K562 (cell line): ENCODE data around the gene HIVEP3. TPM values are rescaled to one million over a fixed set of nuclear protein-coding genes. Genes with fewer than 3 reads are reported as not detected.

ENCODE experiments used
- ATAC-seq: fragments of 200-7000 bp; cut with Tn5 transposase; 3 replicates; pipeline ENCODE4 v1.9.1; 2020; ENCODE audit warnings: moderate library complexity
- BruUV-seq: library from RNA; stranded (reverse); fragments of 400-500 nt; replicated peaks from 2 replicates; lab custom pipeline; 2021; lab: Mats Ljungman, UMichigan
- CTCF ChIA-PET: fragments of 300-600 bp; formaldehyde crosslinking; extraction: SDS; loops from one replicate; lab custom pipeline; 2021; ENCODE audit warnings: low intra/inter-chr PET ratio; lab: Yijun Ruan, JAX
- POLR2A ChIA-PET: fragments of 300-600, 350-650 bp; sonication (Branson Sonifier 250); formaldehyde crosslinking; extraction: SDS; loops from one replicate; lab custom pipeline; 2021; ENCODE audit warnings: antibody characterized with exemption, inconsistent platforms; lab: Yijun Ruan, JAX
- DNase-seq, 4 experiments: peaks; one replicate each; pipeline versions ENCODE4 v3.0.0 to v3.0.0-alpha.2; 2011 to 2018; ENCODE audit warnings: low spot score in 3 of 4, mixed read lengths in 3 of 4; ENCODE audit errors: extremely low read depth in 1 of 4
- FAIRE-seq: peaks from 2 replicates; lab custom pipeline; 2011; peaks lifted over from hg19 to GRCh38; lab: Jason Lieb, UNC
- H2AFZ ChIP-seq: 2 replicates; pipeline ENCODE4 v1.6.0; 2011; ENCODE audit warnings: low read depth, low read length, control low read depth, inconsistent platforms
- H3K27ac ChIP-seq: fragments of 200-600 bp; 3 replicates; pipeline ENCODE4 v1.8.0; 2011; ENCODE audit warnings: low read depth, mild to moderate bottlenecking, control low read depth, inconsistent platforms, low read length, moderate library complexity, mixed read lengths; ENCODE audit errors: extremely low read depth
- H3K27me3 ChIP-seq, 2 experiments: fragments of 300-600 bp in 1 of 2; 2 replicates in 1 of 2; 3 replicates in 1 of 2; pipeline versions ENCODE4 v1.6.0 to v1.8.0; 2011; ENCODE audit warnings: inconsistent platforms in 2 of 2, low read length in 2 of 2, mild to moderate bottlenecking in 1 of 2, mixed read lengths in 1 of 2, moderate library complexity in 1 of 2; ENCODE audit not compliant: control insufficient read depth in 2 of 2, insufficient read depth in 2 of 2
- H3K36me3 ChIP-seq: fragments of 300-600 bp; 3 replicates; pipeline ENCODE4 v1.8.0; 2011; ENCODE audit warnings: mild to moderate bottlenecking, low read length, inconsistent platforms; ENCODE audit not compliant: control insufficient read depth, insufficient read depth
- H3K4me1 ChIP-seq, 2 experiments: fragments of 200-600 bp in 1 of 2; replicated peaks in 1 of 2; 2 replicates in 1 of 2; 3 replicates in 1 of 2; pipeline versions ENCODE4 v1.5.1 to v1.8.0; 2011; ENCODE audit warnings: inconsistent platforms in 2 of 2, low read length in 2 of 2, mild to moderate bottlenecking in 1 of 2, mixed read lengths in 1 of 2, moderate library complexity in 1 of 2; ENCODE audit not compliant: control insufficient read depth in 2 of 2, insufficient read depth in 2 of 2
- H3K4me2 ChIP-seq: 2 replicates; pipeline ENCODE4 v1.6.1; 2011; ENCODE audit warnings: low read length, control low read depth, inconsistent platforms, mixed read lengths; ENCODE audit not compliant: insufficient read depth
- H3K4me3 ChIP-seq: fragments of 200-600 bp; sonication (generic), shearing (Covaris generic); 2 replicates; pipeline ENCODE4 v1.5.1; 2016; ENCODE audit warnings: control low read depth, inconsistent platforms
- H3K79me2 ChIP-seq: fragments of 200-600 bp; 3 replicates; pipeline ENCODE4 v1.8.0; 2011; ENCODE audit warnings: low read length, inconsistent platforms; ENCODE audit not compliant: control insufficient read depth, insufficient read depth
- H3K9ac ChIP-seq, 2 experiments: 2 replicates each; pipeline versions ENCODE4 v1.6.0 to v1.6.1; 2011; ENCODE audit warnings: low read depth in 2 of 2, low read length in 2 of 2, control low read depth in 1 of 2, inconsistent platforms in 1 of 2, mild to moderate bottlenecking in 1 of 2, mixed read lengths in 1 of 2; ENCODE audit not compliant: insufficient read depth in 1 of 2
- H3K9me1 ChIP-seq: one replicate; pipeline ENCODE4 v1.6.0; 2011; ENCODE audit warnings: inconsistent platforms, mild to moderate bottlenecking, low read length, moderate library complexity; ENCODE audit not compliant: control insufficient read depth, insufficient read depth
- H3K9me3 ChIP-seq: replicated peaks from 2 replicates; pipeline ENCODE4 v1.5.1; 2011; ENCODE audit warnings: low read depth, low read length, inconsistent platforms; ENCODE audit not compliant: control insufficient read depth, insufficient read depth
- H4K20me1 ChIP-seq: replicated peaks from 2 replicates; pipeline ENCODE4 v1.6.1; 2011; ENCODE audit warnings: low read length, inconsistent platforms, mixed read lengths; ENCODE audit not compliant: control insufficient read depth, insufficient read depth
- E2F8 ChIP-seq: fragments of 450-650 bp; IDR thresholded peaks from 2 replicates; pipeline ENCODE4 v1.7.1; 2018; ENCODE audit warnings: mild to moderate bottlenecking, low read depth; ENCODE audit not compliant: partially characterized antibody
- FOXJ3 ChIP-seq: sonication (generic); formaldehyde crosslinking; IDR thresholded peaks from 2 replicates; pipeline ENCODE4 v1.4.0; 2020; ENCODE audit warnings: mild to moderate bottlenecking, missing genetic modification reagents
- HDAC3 ChIP-seq: fragments of 450-650 bp; IDR thresholded peaks from 2 replicates; pipeline ENCODE4 v1.6.1; 2018; ENCODE audit warnings: borderline replicate concordance, mild to moderate bottlenecking, moderate library complexity; ENCODE audit not compliant: partially characterized antibody
- HMG20B ChIP-seq: fragments of 250-450 bp; sonication (Bioruptor Pico); IDR thresholded peaks from 2 replicates; pipeline ENCODE4 v1.5.0; 2021; ENCODE audit warnings: mild to moderate bottlenecking
- HNRNPUL1 ChIP-seq: fragments of 200-400 bp; formaldehyde crosslinking; IDR thresholded peaks from 2 replicates; pipeline ENCODE4 v1.6.1; 2017; ENCODE audit warnings: low read length
- HSF4 ChIP-seq: fragments of 250-450 bp; sonication (Bioruptor Pico); IDR thresholded peaks from 2 replicates; pipeline ENCODE4 v2.1.2; 2022; ENCODE audit warnings: mild to moderate bottlenecking, moderate library complexity, borderline replicate concordance
- PRMT5 ChIP-seq: sonication (generic); formaldehyde crosslinking; IDR thresholded peaks from 2 replicates; pipeline ENCODE4 v1.5.0; 2020; ENCODE audit warnings: missing genetic modification reagents
- RCOR1 ChIP-seq, 2 experiments: IDR thresholded peaks; 2 replicates each; pipeline ENCODE4 v1.6.1; 2012; ENCODE audit warnings: low read depth in 2 of 2, low read length in 2 of 2, borderline replicate concordance in 1 of 2, improper control_type of control experiment in 1 of 2
- U2AF2 ChIP-seq: fragments of 200-400 bp; formaldehyde crosslinking; optimal IDR thresholded peaks from 2 replicates; pipeline ENCODE3; 2017; ENCODE audit warnings: low read depth, mild to moderate bottlenecking, low read length
- ZFX ChIP-seq: sonication (generic); formaldehyde crosslinking; IDR thresholded peaks from 2 replicates; pipeline ENCODE4 v1.8.0; 2022; ENCODE audit warnings: mild to moderate bottlenecking, missing genetic modification reagents, moderate library complexity
- ZNF217 ChIP-seq: sonication (generic); formaldehyde crosslinking; IDR thresholded peaks from 2 replicates; pipeline ENCODE4 v1.8.0; 2022; ENCODE audit warnings: mild to moderate bottlenecking, missing genetic modification reagents
- ZNF395 ChIP-seq: fragments of 200-800 bp; sonication (Bioruptor generic); IDR thresholded peaks from 2 replicates; pipeline ENCODE4 v1.6.1; 2017; ENCODE audit warnings: missing genetic modification characterization, missing compliant biosample characterization
- ZNF609 ChIP-seq: sonication (generic); formaldehyde crosslinking; IDR thresholded peaks from 2 replicates; pipeline ENCODE4 v1.8.1; 2023; ENCODE audit warnings: missing genetic modification reagents, mild to moderate bottlenecking, borderline replicate concordance
- WGBS: fragments of 100-300 bp; shearing (Covaris generic); methylation state at CpG from one replicate; pipeline ENCODE4 v1.1.6; 2016; ENCODE audit warnings: low coverage, mixed read lengths; ENCODE audit not compliant: insufficient coverage; ENCODE audit errors: missing lambda C conversion rate; 5-methylcytosine and 5-hydroxymethylcytosine counted together
- in situ Hi-C: fragments of 300-500 bp; cut with MboI; formaldehyde crosslinking; loops from 4 replicates; pipeline ENCODE4 v1.15.0; 2018; ENCODE audit warnings: inconsistent platforms, mixed read lengths
- intact Hi-C: fragments of 100-400 bp; cut with micrococcal nuclease; formaldehyde crosslinking; loops from 2 replicates; pipeline ENCODE4 v1.14.2; 2022
- polyA plus RNA-seq, 8 experiments: library from polyadenylated mRNA; depleted of rRNA in 4 of 8; stranded (reverse) in 5 of 8; unstranded in 3 of 8; fragments of >200 nt; fragmentation: Nextera tagmentation in 2 of 8; fragmentation: Illumina TruSeq in 1 of 8; extraction: Ambion mirVana in 2 of 8; extraction: Trizol in 1 of 8; gene quantifications; 2 replicates each; pipeline versions ENCODE4 v1.2.1 to v1.2.3, GENCODE V29; 2011 to 2014; ENCODE audit warnings: inconsistent platforms in 1 of 8, missing spikeins in 1 of 8
- total RNA-seq, 7 experiments: library from RNA; depleted of rRNA in 6 of 7; stranded (reverse); fragments of >200 nt in 6 of 7; fragmentation: Illumina TruSeq in 2 of 7; extraction: Trizol in 2 of 7; gene quantifications; 2 replicates each; pipeline versions ENCODE4 v1.2.1 to v1.2.3, GENCODE V29; 2011 to 2021; ENCODE audit warnings: low replicate concordance in 1 of 7

The HIVEP3 gene
- total and polyA plus RNA-seq, 9 of the 15 experiments (the other 6 are each of a cell fraction or from before 2014, with no cell fraction given), result 0.09 to 0.58 (median 0.34) TPM; not detected in 1

GRCh38 chr1:41809692-41810091, 109.0 kb downstream of the HIVEP3 start:
- Histone ChIP-seq H3K27me3 (peaks cover 2 to 13% of the 10 kb centered on the region in 2 experiments; a peak in 3 of 5 replicates), H3K9ac (no peak overlapping the region), H3K36me3 (no peaks in the 10 kb centered on the region), H3K4me1 (no peaks in the 10 kb centered on the region), H3K27ac (no peak overlapping the region), H4K20me1 (peaks cover 7% of the 10 kb centered on the region; the same call in 1 of the 2 replicates), H3K9me3 (no peaks in the 10 kb centered on the region), H2AFZ (no peak overlapping the region), H3K9me1 (no peaks in the 10 kb centered on the region), H3K79me2 (no peaks in the 10 kb centered on the region), H3K4me3 (no peak overlapping the region), H3K4me2 (no peak overlapping the region)
- intact Hi-C loops, result loop anchor here (10.0 kb wide), 1 partner anchor 325 kb away; no protein-coding TSS in a partner anchor
- FAIRE-seq (no peak), ATAC-seq (no peak), DNase-seq (no peak)
- 0% methylated on average over 3 of the region's 3 CpGs for WGBS
- in situ Hi-C loops, result loop anchor here (25.0 kb wide), 1 partner anchor 328 kb away; no protein-coding TSS in a partner anchor
- no TSS peak for BruUV-seq
- POLR2A ChIA-PET, result no interaction called here
- CTCF ChIA-PET, result interaction anchor here (0.6 kb wide), 1 partner anchor 542 kb away, joined by 3 read pairs; no protein-coding TSS in a partner anchor
- no peak for TF ChIP-seq HDAC3
- no peak for TF ChIP-seq HMG20B (CRISPR knock-in tag)
- TF ChIP-seq FOXJ3 (CRISPR knock-in tag), result no peak
- no peak for TF ChIP-seq ZNF217 (CRISPR knock-in tag)
- TF ChIP-seq ZNF395 (CRISPR knock-in tag), result no peak
- TF ChIP-seq ZNF609 (CRISPR knock-in tag), result no peak
- TF ChIP-seq HSF4 (CRISPR knock-in tag), result no peak
- TF ChIP-seq ZFX (CRISPR knock-in tag), result no peak
- TF ChIP-seq HNRNPUL1, result no peak
- no peak for TF ChIP-seq E2F8
- TF ChIP-seq PRMT5 (CRISPR knock-in tag), result no peak
- TF ChIP-seq U2AF2, result no peak
- TF ChIP-seq RCOR1 (IDR thresholded peaks at IDR 0.05; ENCODE audit: borderline replicate concordance in 1 of 2, low read depth in 2 of 2, low read length in 2 of 2), result no peak
